Measurements from ENCODE around the gene FSD1L. TPM values are rescaled to one million over a fixed set of nuclear protein-coding genes. Genes with fewer than 3 reads are reported as not detected.

FSD1L gene
- total RNA-seq, 4 donors from 2014 or later: 0.38 to 1.8 (median 1.2) TPM

- 37 to 43% methylated on average over 6 of the region's 6 CpGs for WGBS, 2 donors
- TF ChIP-seq POLR2A (IDR thresholded peaks at IDR 0.05) (no peak), CTCF (IDR thresholded peaks at IDR 0.05) (no peak)
- Histone ChIP-seq H3K4me3 (no peak overlapping the region), H3K27me3 (no peaks in the 10 kb centered on the region), H3K27ac (no peak overlapping the region), H3K4me1 (no peaks in the 10 kb centered on the region), H3K9me3 (peaks cover 0 to 5% (median 0%) of the 10 kb centered on the region in 3 donors), H3K36me3 (no peaks in the 10 kb centered on the region)
- intact Hi-C loops (cut with DNase I): no loop called here
- no peak for DNase-seq
These were observed 42.2 kb upstream of the FSD1L start for GRCh38 chr9:105405514-105406131.

GRCh38 chr9:105406369-105406768 is 41.5 kb upstream of the FSD1L start:
- intact Hi-C loops (cut with DNase I): no loop called here
- peaks cover 0 to 5% (median 0%) of the 10 kb centered on the region in 3 donors for H3K9me3 ChIP-seq
- no peaks in the 10 kb centered on the region for H3K27me3 ChIP-seq
- H3K4me3 ChIP-seq: no peak overlapping the region
- 93 to 98% methylated on average over 6 of the region's 6 CpGs for WGBS, 2 donors
- no peak overlapping the region for H3K27ac ChIP-seq
- no peaks in the 10 kb centered on the region for H3K4me1 ChIP-seq
- H3K36me3 ChIP-seq: no peaks in the 10 kb centered on the region
- DNase-seq: no peak
- TF ChIP-seq POLR2A (IDR thresholded peaks at IDR 0.05) (no peak), CTCF (IDR thresholded peaks at IDR 0.05) (no peak)

- H3K36me3 ChIP-seq: no peaks in the 10 kb centered on the region
- no peak for DNase-seq
- 22 to 27% methylated on average over 2 of the region's 2 CpGs for WGBS, 2 donors
- H3K27ac ChIP-seq: no peak overlapping the region
- H3K9me3 ChIP-seq: peaks cover 0 to 5% (median 4%) of the 10 kb centered on the region in 3 donors
- H3K4me1 ChIP-seq: peaks cover 0 to 10% (median 0%) of the 10 kb centered on the region in 3 donors
- no peak overlapping the region for H3K4me3 ChIP-seq
- TF ChIP-seq POLR2A (IDR thresholded peaks at IDR 0.05): no peak
- peak in 3 of 6 experiments; percentile 9 to 37 (median 25) for TF ChIP-seq CTCF (IDR thresholded peaks at IDR 0.05)
- H3K27me3 ChIP-seq: no peaks in the 10 kb centered on the region
- intact Hi-C loops (cut with DNase I): loop anchor here (10.0 kb wide), 2 partner anchors 169 to 239 kb away; partner anchors contain the start of gene SLC44A1
These were observed 34.3 kb upstream of the FSD1L start for GRCh38 chr9:105413525-105413924.

- intact Hi-C loops (cut with DNase I): loop anchor here (10.0 kb wide), 2 partner anchors 170 to 240 kb away; partner anchors contain the start of gene SLC44A1
- 8 to 9% methylated on average over 6 of the region's 6 CpGs for WGBS, 2 donors
These were observed 32.7 kb upstream of the FSD1L start for GRCh38 chr9:105414947-105415661.

More at GRCh38 chr9:105414947-105415661, 32.7 kb upstream of the FSD1L start:
- Histone ChIP-seq H3K4me1 (peaks cover 0 to 10% (median 0%) of the 10 kb centered on the region in 3 donors), H3K4me3 (no peak overlapping the region), H3K27ac (no peak overlapping the region), H3K36me3 (no peaks in the 10 kb centered on the region), H3K9me3 (peaks cover 0 to 4% (median 0%) of the 10 kb centered on the region in 3 donors), H3K27me3 (no peaks in the 10 kb centered on the region)
- no peak for DNase-seq
- TF ChIP-seq CTCF (IDR thresholded peaks at IDR 0.05) (peak; percentile 57 to 87 (median 80)), POLR2A (IDR thresholded peaks at IDR 0.05) (no peak)

All from esophagus squamous epithelium (tissue), 5 donors.